Measurements from ENCODE around the gene CCL24. TPM values are rescaled to one million over a fixed set of nuclear protein-coding genes. Genes with fewer than 3 reads are reported as not detected.
"Not testable (repeated sequence)": the region's sequence is repeated elsewhere in the genome, so short reads cannot be mapped to it uniquely, and the experiment has no call there.

CCL24 gene
- total RNA-seq, 1 donor from 2014 or later, result not detected

- Histone ChIP-seq H3K36me3 (no peaks in the 10 kb centered on the region), H3K4me1 (no peaks in the 10 kb centered on the region), H3K27me3 (no peaks in the 10 kb centered on the region), H3K9me3 (no peaks in the 10 kb centered on the region), H3K4me3 (no peak overlapping the region), H3K27ac (no peak overlapping the region)
- intact Hi-C loops (cut with DNase I), result no loop called here
- TF ChIP-seq, protein P1, sequence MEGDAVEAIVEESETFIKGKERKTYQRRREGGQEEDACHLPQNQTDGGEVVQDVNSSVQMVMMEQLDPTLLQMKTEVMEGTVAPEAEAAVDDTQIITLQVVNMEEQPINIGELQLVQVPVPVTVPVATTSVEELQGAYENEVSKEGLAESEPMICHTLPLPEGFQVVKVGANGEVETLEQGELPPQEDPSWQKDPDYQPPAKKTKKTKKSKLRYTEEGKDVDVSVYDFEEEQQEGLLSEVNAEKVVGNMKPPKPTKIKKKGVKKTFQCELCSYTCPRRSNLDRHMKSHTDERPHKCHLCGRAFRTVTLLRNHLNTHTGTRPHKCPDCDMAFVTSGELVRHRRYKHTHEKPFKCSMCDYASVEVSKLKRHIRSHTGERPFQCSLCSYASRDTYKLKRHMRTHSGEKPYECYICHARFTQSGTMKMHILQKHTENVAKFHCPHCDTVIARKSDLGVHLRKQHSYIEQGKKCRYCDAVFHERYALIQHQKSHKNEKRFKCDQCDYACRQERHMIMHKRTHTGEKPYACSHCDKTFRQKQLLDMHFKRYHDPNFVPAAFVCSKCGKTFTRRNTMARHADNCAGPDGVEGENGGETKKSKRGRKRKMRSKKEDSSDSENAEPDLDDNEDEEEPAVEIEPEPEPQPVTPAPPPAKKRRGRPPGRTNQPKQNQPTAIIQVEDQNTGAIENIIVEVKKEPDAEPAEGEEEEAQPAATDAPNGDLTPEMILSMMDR (IDR thresholded peaks at IDR 0.05), result no peak
- no peak for DNase-seq (ENCODE audit: low spot score in 2 of 2)
Measured at GRCh38 chr7:75850235-75850634, 36.6 kb upstream of the CCL24 start.

- Histone ChIP-seq H3K4me1 (no peaks in the 10 kb centered on the region), H3K36me3 (no peaks in the 10 kb centered on the region), H3K9me3 (no peaks in the 10 kb centered on the region), H3K27ac (no peak overlapping the region), H3K27me3 (no peaks in the 10 kb centered on the region), H3K4me3 (no peak overlapping the region)
- DNase-seq (ENCODE audit: low spot score in 2 of 2), result no peak
- intact Hi-C loops (cut with DNase I), result no loop called here
- TF ChIP-seq, protein P1 (IDR thresholded peaks at IDR 0.05), result no peak
Measured at GRCh38 chr7:75849573-75849972, 36.0 kb upstream of the CCL24 start.

GRCh38 chr7:75847707-75848106, 34.1 kb upstream of the CCL24 start:
- DNase-seq (ENCODE audit: low spot score in 2 of 2), result no peak
- Histone ChIP-seq H3K4me3 (no peak overlapping the region), H3K9me3 (no peaks in the 10 kb centered on the region), H3K4me1 (no peaks in the 10 kb centered on the region), H3K27ac (no peak overlapping the region), H3K27me3 (no peaks in the 10 kb centered on the region), H3K36me3 (no peaks in the 10 kb centered on the region)
- TF ChIP-seq, protein P1 (IDR thresholded peaks at IDR 0.05), result no peak
- intact Hi-C loops (cut with DNase I), result no loop called here

DNA sequence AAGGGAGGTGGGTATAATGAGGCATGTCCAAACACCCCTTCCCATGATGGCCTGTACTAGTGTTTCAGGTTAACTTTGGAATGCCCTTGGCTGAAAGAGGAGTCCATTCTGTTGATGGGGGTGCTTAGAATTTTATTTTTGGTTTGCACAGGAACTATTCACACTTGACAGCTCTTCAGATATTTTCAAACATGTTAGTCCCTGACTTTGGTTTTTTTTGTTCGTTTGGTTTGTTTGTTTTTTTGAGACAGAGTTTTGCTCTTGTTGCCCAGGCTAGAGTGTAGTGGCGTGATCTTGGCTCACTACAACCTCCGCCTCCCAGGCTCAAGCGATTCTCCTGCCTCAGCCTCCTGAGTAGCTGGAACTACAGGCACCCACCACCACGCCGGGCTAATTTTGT, 31.5 kb upstream of the CCL24 start:
- intact Hi-C loops (cut with DNase I); H3K4me3 ChIP-seq; DNase-seq (ENCODE audit: low spot score in 2 of 2); H3K27ac ChIP-seq; H3K4me1 ChIP-seq; H3K9me3 ChIP-seq; H3K27me3 ChIP-seq; H3K36me3 ChIP-seq: not testable (repeated sequence)

GRCh38 chr7:75844158-75844557, 30.6 kb upstream of the CCL24 start:
- no peaks in the 10 kb centered on the region for H3K9me3 ChIP-seq
- TF ChIP-seq, protein P1 (IDR thresholded peaks at IDR 0.05), result no peak
- H3K27ac ChIP-seq, result no peak overlapping the region
- H3K27me3 ChIP-seq, result no peaks in the 10 kb centered on the region
- no peak for DNase-seq (ENCODE audit: low spot score in 2 of 2)
- H3K4me3 ChIP-seq, result no peak overlapping the region
- H3K4me1 ChIP-seq, result no peaks in the 10 kb centered on the region
- intact Hi-C loops (cut with DNase I), result no loop called here
- H3K36me3 ChIP-seq, result no peaks in the 10 kb centered on the region

DNA sequence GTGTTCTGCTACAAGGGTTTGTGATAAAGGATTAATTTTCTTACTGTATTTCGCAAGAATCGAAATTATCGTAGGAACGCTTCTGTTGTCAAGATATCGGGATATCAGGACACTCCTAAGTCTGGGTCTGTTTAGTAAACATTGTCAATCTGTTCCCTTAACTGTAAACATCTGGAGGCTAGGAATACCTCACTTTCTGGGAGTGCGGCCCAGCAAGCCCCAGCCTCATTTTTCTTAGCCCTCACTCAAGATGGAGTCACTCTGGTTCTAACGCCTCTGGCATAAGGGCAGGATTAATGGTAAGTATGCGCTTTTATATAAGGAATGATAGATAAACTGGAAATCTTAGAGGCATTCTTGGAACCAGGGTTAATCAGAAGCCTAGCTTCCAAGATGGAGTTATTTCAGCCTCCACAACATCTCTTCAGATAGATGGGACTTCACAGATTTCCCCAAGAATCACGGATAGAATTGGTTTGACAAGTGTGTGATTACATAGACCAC, 30.1 kb upstream of the CCL24 start:
- H3K4me1 ChIP-seq, result no peaks in the 10 kb centered on the region
- no peak overlapping the region for H3K4me3 ChIP-seq
- intact Hi-C loops (cut with DNase I), result no loop called here
- TF ChIP-seq, protein P1 (IDR thresholded peaks at IDR 0.05), result no peak
- H3K9me3 ChIP-seq, result no peaks in the 10 kb centered on the region
- no peaks in the 10 kb centered on the region for H3K36me3 ChIP-seq
- DNase-seq (ENCODE audit: low spot score in 2 of 2), result no peak
- no peak overlapping the region for H3K27ac ChIP-seq
- no peaks in the 10 kb centered on the region for H3K27me3 ChIP-seq
